Motor neuron (in vitro differentiated cells): Measurements from ENCODE around the gene SPPL2B. TPM values are rescaled to one million over a fixed set of nuclear protein-coding genes. Genes with fewer than 3 reads are reported as not detected.

Experiments
- ATAC-seq, 8 experiments: fragments of 200-7000 bp; cut with Tn5 transposase; replicated peaks in 6 of 8; 2 replicates each; pipeline ENCODE4 v1.8.0; 2021; ENCODE audit warnings: mild to moderate bottlenecking in 8 of 8, moderate library complexity in 8 of 8
- H3K27ac ChIP-seq, 2 donors: fragments of 250-450 bp; sonication (Bioruptor Pico); 2 replicates each; pipeline ENCODE4 v1.9.0; 2021; ENCODE audit warnings: antibody characterized with exemption in 2 of 2, mild to moderate bottlenecking in 2 of 2, moderate library complexity in 1 of 2
- H3K4me1 ChIP-seq, 2 donors: fragments of 250-450 bp; sonication (Bioruptor Pico); replicated peaks in 1 of 2; 2 replicates each; pipeline ENCODE4 v1.6.1; 2021; ENCODE audit warnings: antibody characterized with exemption in 2 of 2, mild to moderate bottlenecking in 2 of 2, moderate library complexity in 1 of 2
- H3K4me3 ChIP-seq, 5 donors: fragments of 250-450 bp; sonication (Bioruptor Pico); 2 replicates each; pipeline ENCODE4 v1.9.0; 2021; ENCODE audit warnings: antibody characterized with exemption in 5 of 5, mild to moderate bottlenecking in 5 of 5, moderate library complexity in 4 of 5
- WGBS, 10 experiments: fragments of 450-650 bp; shearing (Covaris generic); methylation state at CpG; one replicate each; pipeline ENCODE4 v1.0.0; 2022; 5-methylcytosine and 5-hydroxymethylcytosine counted together
- in situ Hi-C, 9 experiments: fragments of 400-800 bp; cut with MboI; loops; one replicate each; pipeline ENCODE4 v1.15.0; 2021; ENCODE audit warnings: low sequenced_read_pairs in 9 of 9, low pct_unique_long_range_greater_than_20kb in 2 of 9; ENCODE audit not compliant: unreplicated experiment in 9 of 9
- total RNA-seq, 8 experiments: library from RNA; unstranded; fragments of 300-600 nt; gene quantifications; 2 replicates each; pipeline versions ENCODE4 v1.2.3 to v1.2.4, GENCODE V29; 2022

The SPPL2B gene
- total RNA-seq, 8 experiments from 2014 or later, result 22.2 to 77.9 (median 36.5) TPM

DNA sequence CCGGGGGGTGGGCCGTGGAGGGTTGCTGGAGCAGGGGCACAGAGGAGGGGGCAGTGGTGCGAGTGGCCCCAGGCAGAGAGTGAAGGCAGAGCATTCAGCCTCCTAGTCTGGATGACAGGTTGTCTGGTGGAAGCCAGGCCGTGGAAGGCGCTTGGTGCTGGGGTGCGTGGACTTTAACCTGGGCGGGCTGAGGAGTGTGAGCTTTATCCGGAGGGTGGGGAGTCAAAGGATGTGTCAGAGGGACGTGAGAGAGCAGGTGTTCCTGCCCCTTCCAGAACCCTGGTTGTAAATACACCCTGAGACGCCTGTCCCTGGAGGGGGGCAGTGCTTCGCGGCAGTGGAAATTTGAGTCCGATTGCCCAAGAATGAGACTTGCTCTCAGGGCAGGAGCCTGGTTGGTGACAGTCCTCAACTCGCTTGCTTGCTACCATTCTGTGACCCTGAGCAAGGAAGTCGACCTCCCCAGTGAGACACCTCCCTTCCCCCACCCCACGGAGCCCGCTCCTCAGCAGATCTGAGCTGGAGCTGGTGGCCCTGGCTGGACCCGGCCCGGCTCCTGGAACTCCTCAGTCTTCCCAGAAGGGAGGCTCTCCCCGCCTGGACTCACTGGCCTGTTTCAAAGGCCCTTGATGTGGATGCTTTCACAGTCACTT lies 2.3 kb downstream of the SPPL2B start:
- WGBS, 10 experiments, result 53 to 80% (median 60%) methylated on average over 1 to 2 of the region's 20 CpGs; no CpG with 5 or more reads in 7 of the 10 experiments
- peaks cover 34 to 43% of the 10 kb centered on the region in 2 donors for H3K4me1 ChIP-seq
- ATAC-seq, result no peak
- in situ Hi-C loops, result no loop called here
- no peak overlapping the region for H3K27ac ChIP-seq
- H3K4me3 ChIP-seq, result peak overlapping the region in 1 of 5 donors; percentile 98

DNA sequence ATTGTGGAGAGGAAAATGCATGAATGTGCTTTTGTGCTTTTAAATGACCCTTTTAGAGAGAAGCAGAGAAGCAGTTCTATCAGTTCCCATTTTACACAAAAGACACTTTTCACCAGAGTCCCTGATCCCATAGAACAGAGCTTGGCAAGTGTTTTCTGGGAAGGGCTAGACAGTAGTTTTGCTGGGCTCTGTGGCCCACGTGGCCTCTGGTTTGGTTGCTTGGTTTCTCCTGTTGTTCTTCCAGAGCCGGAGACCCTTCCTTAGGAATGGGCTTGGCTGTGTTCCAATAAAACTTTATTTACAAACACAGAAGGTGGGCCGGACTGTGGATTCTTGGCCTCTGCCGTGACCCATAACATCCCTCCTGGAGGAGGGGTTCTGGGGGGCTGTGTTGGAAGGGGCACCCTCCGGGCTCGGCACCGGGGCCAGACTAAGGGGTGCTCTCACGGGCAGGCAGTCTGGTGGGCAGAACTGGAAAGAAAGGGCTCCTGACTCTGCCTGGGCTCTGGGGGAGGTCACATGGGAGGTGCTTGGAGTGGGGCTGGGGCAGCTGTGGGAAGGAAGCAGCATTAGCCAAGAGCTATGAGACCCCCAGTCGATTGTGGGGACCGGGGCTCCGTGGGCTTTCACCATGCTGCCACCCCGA lies 3.2 kb downstream of the SPPL2B start:
- Histone ChIP-seq H3K4me1 (peaks cover 38 to 44% of the 10 kb centered on the region in 2 donors), H3K4me3 (no peak overlapping the region), H3K27ac (no peak overlapping the region)
- 80 to 96% (median 88%) methylated on average over 1 to 4 of the region's 12 CpGs; no CpG with 5 or more reads in 6 of the 10 experiments for WGBS, 10 experiments
- in situ Hi-C loops, result no loop called here
- ATAC-seq, result no peak

DNA sequence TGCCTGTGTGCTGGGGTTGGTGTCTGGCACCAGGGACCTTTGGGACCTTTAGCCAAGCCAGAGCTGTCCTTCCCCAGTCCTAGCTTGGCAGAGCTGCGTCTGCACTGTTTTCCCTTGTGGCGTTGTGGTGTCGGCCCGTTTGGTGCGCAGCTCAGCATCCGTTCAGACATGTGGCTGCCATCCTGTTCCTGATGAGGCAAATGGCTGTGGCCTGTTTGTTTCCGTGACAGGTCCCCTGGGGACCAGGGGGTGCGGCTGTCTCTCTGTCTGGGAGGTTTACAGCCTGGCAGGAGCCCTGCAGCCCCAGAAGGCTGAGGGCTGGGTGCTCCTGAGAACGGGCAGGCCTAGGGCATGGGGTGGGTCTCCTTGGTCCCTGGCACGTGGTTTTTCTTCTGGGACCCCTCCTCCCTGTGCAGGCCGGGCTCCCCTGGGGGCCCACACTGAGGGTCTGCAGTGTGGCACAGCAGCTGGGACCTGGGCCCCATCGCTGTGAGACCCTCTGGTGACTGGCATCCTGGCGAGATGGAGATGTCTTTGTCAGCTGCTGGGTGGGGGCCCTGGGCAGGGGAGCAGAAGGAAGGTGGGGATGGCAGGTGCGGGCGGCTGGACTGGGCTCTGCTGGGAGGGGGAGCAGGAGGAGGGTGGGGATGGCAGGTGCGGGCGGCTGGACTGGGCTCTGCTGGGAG lies 4.0 kb downstream of the SPPL2B start:
- in situ Hi-C loops, result no loop called here
- peak overlapping the region in 1 of 2 donors; percentile 47 for H3K27ac ChIP-seq
- no peak overlapping the region for H3K4me3 ChIP-seq
- peaks cover 39 to 44% of the 10 kb centered on the region in 2 donors for H3K4me1 ChIP-seq
- WGBS, 10 experiments, result 39 to 85% (median 80%) methylated on average over 1 to 5 of the region's 17 CpGs; no CpG with 5 or more reads in 7 of the 10 experiments
- ATAC-seq, result no peak

DNA sequence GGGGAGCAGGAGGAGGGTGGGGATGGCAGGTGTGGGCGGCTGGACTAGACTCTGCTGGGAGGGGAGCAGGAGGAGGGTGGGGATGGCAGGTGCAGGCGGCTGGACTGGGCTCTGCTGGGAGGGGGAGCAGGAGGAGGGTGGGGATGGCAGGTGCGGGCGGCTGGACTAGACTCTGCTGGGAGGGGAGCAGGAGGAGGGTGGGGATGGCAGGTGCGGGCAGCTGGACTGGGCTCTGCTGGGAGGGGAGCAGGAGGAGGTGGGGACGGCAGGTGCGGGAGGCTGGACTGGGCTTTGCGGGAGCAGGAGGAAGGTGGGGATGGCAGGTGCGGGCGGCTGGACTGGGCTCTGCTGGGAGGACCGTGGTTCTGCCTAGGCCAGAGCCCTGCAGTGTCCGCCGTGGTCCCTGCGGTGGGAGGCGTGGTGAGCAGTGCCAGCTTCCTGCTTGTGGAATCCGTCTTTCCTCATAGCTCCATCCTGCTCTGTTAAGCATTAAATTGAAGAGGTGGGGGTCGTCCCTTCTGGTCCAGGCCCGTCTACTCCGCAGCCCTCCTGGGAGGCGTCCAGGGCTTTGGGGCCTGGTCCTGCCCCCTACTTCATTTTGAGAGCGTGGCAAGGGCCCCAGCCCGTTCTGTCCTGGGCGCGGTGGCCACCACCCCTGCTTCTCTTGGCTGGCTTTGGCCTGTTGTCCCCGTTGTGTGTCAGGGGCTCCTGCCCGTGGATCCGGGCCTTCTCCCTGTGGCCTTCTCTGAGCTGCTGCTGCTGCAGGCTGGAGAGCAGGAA lies 4.7 kb downstream of the SPPL2B start:
- WGBS, 10 experiments, result 80 to 100% (median 93%) methylated on average over 1 to 3 of the region's 27 CpGs; no CpG with 5 or more reads in 6 of the 10 experiments
- H3K27ac ChIP-seq, result no peak overlapping the region
- peaks cover 46 to 48% of the 10 kb centered on the region in 2 donors for H3K4me1 ChIP-seq
- no peak for ATAC-seq
- no peak overlapping the region for H3K4me3 ChIP-seq
- in situ Hi-C loops, result no loop called here

DNA sequence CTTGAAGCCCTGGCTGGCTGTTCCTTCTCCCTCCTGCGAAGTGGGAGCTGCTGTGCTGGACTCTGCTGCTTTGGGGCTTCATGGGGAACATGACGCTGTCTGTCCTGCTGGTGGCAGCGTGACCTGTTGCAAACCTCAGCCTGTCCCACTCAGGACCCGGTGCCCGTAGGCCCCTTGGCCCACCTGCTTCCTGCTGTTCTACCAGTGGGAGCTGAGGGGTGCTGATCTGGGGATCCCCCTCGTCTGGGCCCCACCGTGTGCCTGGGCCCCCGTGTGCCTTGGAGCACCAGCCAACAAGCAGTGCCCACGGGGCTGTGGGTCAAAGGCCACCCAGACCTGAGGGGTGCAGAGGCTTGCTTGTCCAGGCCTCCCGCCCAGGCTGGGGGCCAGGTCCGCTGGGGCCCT lies 5.3 kb downstream of the SPPL2B start:
- 70 to 80% methylated on average over 1 to 2 of the region's 11 CpGs; no CpG with 5 or more reads in 8 of the 10 experiments for WGBS, 10 experiments
- Histone ChIP-seq H3K4me1 (peaks cover 48% of the 10 kb centered on the region in 2 donors), H3K27ac (no peak overlapping the region), H3K4me3 (no peak overlapping the region)
- in situ Hi-C loops, result no loop called here
- no peak for ATAC-seq

DNA sequence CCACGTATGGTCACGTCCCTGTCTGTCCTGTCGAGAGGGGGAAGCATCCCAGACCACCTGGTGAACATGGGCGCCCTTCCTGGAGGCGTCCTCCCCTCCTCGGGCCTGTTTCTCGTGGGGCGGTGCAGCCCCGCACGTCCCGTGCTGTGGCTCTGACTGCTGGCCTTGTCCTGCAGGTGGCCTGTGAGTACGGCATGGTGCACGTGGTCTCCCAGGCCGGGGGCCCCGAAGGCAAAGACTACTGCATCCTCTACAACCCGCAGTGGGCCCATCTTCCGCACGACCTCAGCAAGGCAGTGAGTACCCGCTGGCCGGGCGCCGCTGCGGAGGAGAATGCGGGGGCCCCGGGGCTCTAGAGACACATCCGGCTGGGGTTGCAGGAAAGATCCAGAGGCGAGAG lies 5.9 kb downstream of the SPPL2B start:
- 80 to 100% (median 95%) methylated on average over 1 to 5 of the region's 27 CpGs; no CpG with 5 or more reads in 5 of the 10 experiments for WGBS, 10 experiments
- in situ Hi-C loops, result no loop called here
- H3K27ac ChIP-seq, result no peak overlapping the region
- ATAC-seq, result no peak
- no peak overlapping the region for H3K4me3 ChIP-seq
- peaks cover 45 to 48% of the 10 kb centered on the region in 2 donors for H3K4me1 ChIP-seq

DNA sequence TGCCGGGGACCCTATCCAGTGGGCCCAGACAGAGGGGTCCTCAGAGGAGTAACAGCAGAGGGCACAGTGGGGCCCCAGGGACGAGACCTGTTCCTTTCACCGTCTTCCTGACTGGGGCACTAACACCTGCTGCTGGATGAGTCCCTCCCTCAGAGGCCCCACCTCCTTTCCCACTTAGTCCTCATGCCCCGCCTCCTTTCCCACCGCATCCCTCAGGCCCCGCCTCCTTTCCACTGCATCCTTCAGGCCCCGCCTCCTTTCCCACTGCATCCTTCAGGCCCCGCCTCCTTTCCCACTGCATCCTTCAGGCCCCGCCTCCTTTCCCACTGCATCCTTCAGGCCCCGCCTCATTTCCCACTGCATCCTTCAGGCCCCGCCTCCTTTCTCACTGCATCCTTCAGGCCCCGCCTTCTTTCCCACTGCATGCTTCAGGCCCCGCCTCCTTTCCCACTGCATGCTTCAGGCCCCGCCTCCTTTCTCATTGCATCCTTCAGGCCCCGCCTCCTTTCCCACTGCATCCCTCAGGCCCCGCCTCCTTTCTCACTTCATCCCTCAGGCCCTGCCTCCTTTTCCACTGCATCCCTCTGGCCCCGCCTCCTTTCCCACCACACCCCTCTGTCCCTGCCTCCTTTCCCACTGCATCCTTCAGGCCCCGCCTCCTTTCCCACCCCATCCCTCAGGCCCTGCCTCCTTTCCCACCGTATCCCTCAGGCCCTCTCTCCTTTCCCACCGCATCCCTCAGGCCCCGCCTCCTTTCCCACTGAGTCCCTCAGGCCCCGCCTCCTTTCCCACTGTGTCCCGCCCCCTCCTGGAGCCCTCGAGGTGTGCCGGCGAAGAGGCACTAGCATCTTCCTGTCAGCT lies 6.7 kb downstream of the SPPL2B start:
- in situ Hi-C loops, result no loop called here
- ATAC-seq, result no peak
- Histone ChIP-seq H3K4me1 (peaks cover 38 to 43% of the 10 kb centered on the region in 2 donors), H3K4me3 (no peak overlapping the region), H3K27ac (no peak overlapping the region)
- WGBS, 10 experiments, result 100% methylated on average over 1 to 3 of the region's 26 CpGs; no CpG with 5 or more reads in 7 of the 10 experiments

DNA sequence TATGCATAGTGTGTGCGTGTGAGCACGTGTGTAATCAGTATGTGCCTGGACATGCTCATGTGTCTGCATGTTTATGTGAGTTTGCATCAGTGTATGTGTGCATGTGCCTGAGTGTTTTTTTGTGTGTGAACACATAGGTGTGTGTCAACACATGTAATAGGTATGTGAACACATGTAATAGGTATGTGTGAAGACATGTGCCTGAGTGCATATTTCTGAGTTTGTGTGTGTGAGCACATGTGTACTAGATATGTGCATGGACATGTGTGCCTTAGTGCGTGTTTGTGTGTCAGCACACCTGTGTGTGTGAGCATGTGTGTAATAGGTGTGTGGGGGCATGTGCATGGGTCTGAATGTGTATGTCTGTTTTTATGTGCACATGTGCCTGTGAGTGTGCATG lies 7.4 kb downstream of the SPPL2B start:
- 80 to 86% (median 86%) methylated on average over 1 of the region's 3 CpGs; no CpG with 5 or more reads in 7 of the 10 experiments for WGBS, 10 experiments
- Histone ChIP-seq H3K27ac (no peak overlapping the region), H3K4me3 (no peak overlapping the region), H3K4me1 (peaks cover 31 to 36% of the 10 kb centered on the region in 2 donors)
- ATAC-seq, result no peak
- in situ Hi-C loops, result no loop called here

DNA sequence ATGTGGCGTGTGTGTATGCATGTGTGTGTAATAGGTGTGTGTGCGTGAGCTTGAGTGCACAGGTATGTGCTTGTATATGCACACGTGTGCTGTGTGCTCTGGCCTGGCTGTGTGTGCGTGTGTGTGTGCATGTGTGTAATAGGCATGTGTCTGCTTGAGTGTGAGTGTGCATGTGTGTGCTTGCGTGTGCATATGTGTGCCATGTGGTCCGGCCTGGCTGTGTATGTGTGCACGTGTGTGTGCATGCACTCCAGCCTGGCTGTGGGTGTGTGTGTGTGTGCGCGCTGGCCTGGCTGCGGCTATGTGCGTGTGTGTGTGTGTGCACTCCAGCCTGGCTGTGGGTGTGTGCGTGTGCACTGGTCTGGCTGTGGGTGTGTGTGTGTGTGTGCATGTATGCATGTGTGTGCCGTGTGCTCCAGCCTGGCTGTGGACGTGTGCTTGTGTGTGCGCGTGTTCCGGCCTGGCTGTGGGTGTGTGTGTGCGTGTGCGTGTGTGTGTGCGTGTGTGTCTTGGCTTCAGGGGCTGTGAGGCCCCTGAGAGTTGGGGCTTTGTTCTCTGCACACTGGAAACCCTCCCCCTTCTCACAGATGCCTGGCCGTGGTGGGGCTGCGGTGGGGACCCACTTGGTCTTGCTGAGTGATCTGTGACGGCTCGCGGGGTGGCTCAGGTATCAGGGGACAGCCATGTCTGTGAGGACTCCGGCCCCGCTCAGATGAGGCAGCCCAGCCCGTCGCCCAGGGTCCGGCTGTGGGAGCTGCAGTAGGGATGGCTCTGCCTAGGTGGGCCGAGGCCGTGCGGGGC lies 8.2 kb downstream of the SPPL2B start:
- no peak overlapping the region for H3K4me3 ChIP-seq
- peaks cover 27% of the 10 kb centered on the region in 2 donors for H3K4me1 ChIP-seq
- peak overlapping the region; percentile 71 to 91 for H3K27ac ChIP-seq
- in situ Hi-C loops, result no loop called here
- ATAC-seq, result no peak
- 84 to 100% (median 89%) methylated on average over 2 to 14 of the region's 33 CpGs; no CpG with 5 or more reads in 4 of the 10 experiments for WGBS, 10 experiments

DNA sequence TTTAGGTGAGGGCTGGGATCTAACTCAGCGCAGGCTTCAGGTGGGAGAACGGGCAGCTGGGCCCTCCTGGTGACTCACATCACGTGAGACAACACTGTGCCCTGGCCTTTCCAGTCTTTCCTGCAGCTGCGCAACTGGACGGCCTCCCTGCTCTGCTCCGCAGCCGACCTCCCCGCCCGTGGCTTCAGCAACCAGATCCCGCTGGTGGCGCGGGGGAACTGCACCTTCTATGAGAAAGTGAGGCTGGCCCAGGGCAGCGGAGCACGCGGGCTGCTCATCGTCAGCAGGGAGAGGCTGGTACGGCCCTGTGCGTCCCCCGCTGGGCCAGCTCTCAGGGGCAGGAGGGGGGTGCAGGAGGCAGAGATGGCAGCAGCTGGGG lies 8.8 kb downstream of the SPPL2B start:
- Histone ChIP-seq H3K27ac (peak overlapping the region; percentile 71 to 91), H3K4me1 (peaks cover 21 to 24% of the 10 kb centered on the region in 2 donors), H3K4me3 (no peak overlapping the region)
- peak in 7 of 8 experiments; percentile 78 to 91 (median 90) for ATAC-seq
- 100% methylated on average over 4 of the region's 19 CpGs; no CpG with 5 or more reads in 9 of the 10 experiments for WGBS, 10 experiments
- in situ Hi-C loops, result no loop called here

DNA sequence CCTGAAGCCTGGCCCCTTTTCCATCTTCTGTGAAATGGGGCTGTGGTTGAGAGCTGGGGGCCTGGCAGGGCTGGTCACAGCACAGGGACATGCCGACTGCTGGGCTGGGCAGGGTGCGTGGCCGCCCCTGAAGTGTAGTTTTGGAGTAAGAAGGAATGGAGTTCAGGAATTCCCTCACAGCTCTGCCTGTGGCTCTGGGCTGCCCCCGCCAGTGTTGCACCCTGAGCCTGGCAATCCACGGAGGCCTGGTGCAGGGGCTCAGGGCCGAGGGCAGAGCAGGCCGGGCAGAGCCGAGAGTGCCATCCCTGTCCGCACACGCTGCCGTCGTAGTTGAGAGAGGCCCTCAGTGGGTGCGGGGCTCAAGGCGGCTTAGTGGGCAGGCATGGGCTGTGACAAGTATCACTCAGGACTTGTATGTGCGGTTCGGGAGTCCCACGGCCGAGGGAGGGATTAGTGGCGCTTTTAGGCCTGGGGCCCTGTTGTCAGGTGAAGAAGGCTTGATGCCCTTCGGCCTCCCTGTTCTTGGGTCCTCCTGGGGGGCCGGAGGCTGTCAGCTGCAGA lies 9.7 kb downstream of the SPPL2B start:
- WGBS, 10 experiments, result 90 to 100% (median 97%) methylated on average over 1 to 7 of the region's 21 CpGs; no CpG with 5 or more reads in 7 of the 10 experiments
- Histone ChIP-seq H3K27ac (peak overlapping the region; percentile 71 to 91), H3K4me3 (no peak overlapping the region), H3K4me1 (peaks cover 18 to 20% of the 10 kb centered on the region in 2 donors)
- ATAC-seq, result no peak
- in situ Hi-C loops, result no loop called here
